H9 (cell line): ENCODE data around the gene PPP5C. TPM values are rescaled to one million over a fixed set of nuclear protein-coding genes. Genes with fewer than 3 reads are reported as not detected.
A peak's percentile ranks its signal among the peaks of the same experiment; 100 is the strongest.

Experiments used
- DNase-seq: peaks from one replicate; pipeline ENCODE4 v3.0.0-alpha.2; 2017
- H2AFZ ChIP-seq: one replicate; pipeline ENCODE4 v1.6.1; 2013; ENCODE audit warnings: mild to moderate bottlenecking, low read length, control low read depth, moderate library complexity
- H2AK5ac ChIP-seq: 2 replicates; pipeline ENCODE4 v1.6.1; 2013; ENCODE audit warnings: low read length, control low read depth, mixed read lengths; ENCODE audit not compliant: insufficient read length
- H2BK120ac ChIP-seq: one replicate; pipeline ENCODE4 v1.6.1; 2013; ENCODE audit warnings: low read depth, mild to moderate bottlenecking, low read length, control low read depth, inconsistent platforms; ENCODE audit not compliant: poor library complexity, severe bottlenecking
- H2BK12ac ChIP-seq: 2 replicates; pipeline ENCODE4 v1.6.1; 2013; ENCODE audit warnings: low read length, control low read depth, mixed read lengths, low read depth; ENCODE audit not compliant: insufficient read length
- H2BK15ac ChIP-seq: 2 replicates; pipeline ENCODE4 v1.6.1; 2013; ENCODE audit warnings: low read depth, low read length, control low read depth
- H2BK20ac ChIP-seq: one replicate; pipeline ENCODE4 v1.6.1; 2013; ENCODE audit warnings: low read depth, mild to moderate bottlenecking, low read length, control low read depth, inconsistent platforms; ENCODE audit not compliant: poor library complexity, severe bottlenecking
- H2BK5ac ChIP-seq: 2 replicates; pipeline ENCODE4 v1.6.1; 2013; ENCODE audit warnings: low read length, control low read depth, mixed read lengths; ENCODE audit not compliant: insufficient read length
- H3K14ac ChIP-seq: 2 replicates; pipeline ENCODE4 v1.6.1; 2013; ENCODE audit warnings: low read length, control low read depth; ENCODE audit not compliant: insufficient read depth
- H3K18ac ChIP-seq: 2 replicates; pipeline ENCODE4 v1.6.1; 2013; ENCODE audit warnings: low read depth, mild to moderate bottlenecking, mixed read lengths, low read length, control low read depth; ENCODE audit not compliant: insufficient read length
- H3K23ac ChIP-seq: 2 replicates; pipeline ENCODE4 v1.6.1; 2013; ENCODE audit warnings: low read length, control low read depth, mixed read lengths, low read depth; ENCODE audit not compliant: insufficient read length
- H3K23me2 ChIP-seq: 2 replicates; pipeline ENCODE4 v1.6.1; 2013; ENCODE audit warnings: low read depth, mild to moderate bottlenecking, mixed read lengths, low read length, control low read depth; ENCODE audit not compliant: insufficient read length, poor library complexity, severe bottlenecking
- H3K27ac ChIP-seq: 2 replicates; pipeline ENCODE4 v1.5.1; 2013; ENCODE audit warnings: low read length, control low read depth, mixed read lengths, low read depth; ENCODE audit not compliant: insufficient read length
- H3K27me3 ChIP-seq: 2 replicates; pipeline ENCODE4 v1.6.1; 2013; ENCODE audit warnings: low read length, control low read depth, inconsistent platforms; ENCODE audit not compliant: insufficient read depth
- H3K4ac ChIP-seq: 2 replicates; pipeline ENCODE4 v1.6.1; 2013; ENCODE audit warnings: low read depth, mild to moderate bottlenecking, control low read depth, inconsistent platforms, low read length, moderate library complexity
- H3K4me1 ChIP-seq: 2 replicates; pipeline ENCODE4 v1.6.1; 2013; ENCODE audit warnings: low read length, control low read depth, inconsistent platforms; ENCODE audit not compliant: insufficient read depth
- H3K4me2 ChIP-seq: 2 replicates; pipeline ENCODE4 v1.6.1; 2013; ENCODE audit warnings: low read length, control low read depth, mixed read lengths; ENCODE audit not compliant: insufficient read length, insufficient read depth
- H3K56ac ChIP-seq: 2 replicates; pipeline ENCODE4 v1.6.1; 2013; ENCODE audit warnings: low read depth, mild to moderate bottlenecking, mixed read lengths, low read length, control low read depth; ENCODE audit not compliant: insufficient read length
- H3K79me1 ChIP-seq: 2 replicates; pipeline ENCODE4 v1.6.1; 2013; ENCODE audit warnings: low read depth, mild to moderate bottlenecking, moderate library complexity, low read length, control low read depth, inconsistent platforms; ENCODE audit not compliant: insufficient read depth, poor library complexity, severe bottlenecking
- H3K79me2 ChIP-seq: 2 replicates; pipeline ENCODE4 v1.6.1; 2013; ENCODE audit warnings: low read length, control low read depth, inconsistent platforms; ENCODE audit not compliant: insufficient read depth
- H3K9ac ChIP-seq: 2 replicates; pipeline ENCODE4 v1.6.1; 2013; ENCODE audit warnings: low read length, control low read depth, mixed read lengths; ENCODE audit not compliant: insufficient read length; ENCODE audit errors: extremely low read depth
- H3K9me3 ChIP-seq: one replicate; pipeline ENCODE4 v1.6.1; 2013; ENCODE audit warnings: low read depth, low read length, inconsistent platforms; ENCODE audit not compliant: control insufficient read depth
- H3T11ph ChIP-seq: one replicate; pipeline ENCODE4 v1.6.1; 2013; ENCODE audit warnings: mild to moderate bottlenecking, low read length, control low read depth, inconsistent platforms
- H4K20me1 ChIP-seq: one replicate; pipeline ENCODE4 v1.6.1; 2013; ENCODE audit not compliant: control insufficient read depth, insufficient read length, insufficient read depth
- H4K5ac ChIP-seq: 2 replicates; pipeline ENCODE4 v1.6.1; 2013; ENCODE audit warnings: low read depth, mild to moderate bottlenecking, mixed read lengths, low read length, control low read depth; ENCODE audit not compliant: insufficient read length
- H4K8ac ChIP-seq: replicated peaks from 2 replicates; pipeline ENCODE4 v1.6.1; 2013; ENCODE audit warnings: low read length, control low read depth, mixed read lengths, low read depth; ENCODE audit not compliant: insufficient read length
- H4K91ac ChIP-seq: 2 replicates; pipeline ENCODE4 v1.6.1; 2013; ENCODE audit warnings: low read depth, mild to moderate bottlenecking, moderate library complexity, mixed read lengths, low read length, control low read depth; ENCODE audit not compliant: insufficient read length
- H3K27ac Mint-ChIP-seq, 3 experiments: 2 replicates in 2 of 3; 3 replicates in 1 of 3; pipeline ENCODE4 v1.8.0; 2020 to 2021; ENCODE audit warnings: mixed read lengths in 3 of 3, mild to moderate bottlenecking in 1 of 3, moderate library complexity in 1 of 3
- H3K27me3 Mint-ChIP-seq: 2 replicates; pipeline ENCODE4 v1.8.0; 2021; ENCODE audit warnings: low read depth, mild to moderate bottlenecking, moderate library complexity, mixed read lengths
- H3K36me3 Mint-ChIP-seq, 3 experiments: 2 replicates in 2 of 3; 3 replicates in 1 of 3; pipeline ENCODE4 v1.8.0; 2020 to 2021; ENCODE audit warnings: low read depth in 3 of 3, mixed read lengths in 3 of 3; ENCODE audit not compliant: insufficient read depth in 1 of 3
- H3K4me1 Mint-ChIP-seq, 2 experiments: 2 replicates each; pipeline ENCODE4 v1.8.0; 2020; ENCODE audit warnings: mixed read lengths in 2 of 2
- H3K4me3 Mint-ChIP-seq, 2 experiments: 2 replicates in 1 of 2; 3 replicates in 1 of 2; pipeline ENCODE4 v1.8.0; 2020 to 2021; ENCODE audit warnings: mild to moderate bottlenecking in 2 of 2, mixed read lengths in 2 of 2, moderate library complexity in 1 of 2
- H3K9me3 Mint-ChIP-seq, 2 experiments: 2 replicates in 1 of 2; 3 replicates in 1 of 2; pipeline ENCODE4 v1.8.0; 2020; ENCODE audit warnings: mild to moderate bottlenecking in 2 of 2, mixed read lengths in 2 of 2, moderate library complexity in 1 of 2
- WGBS: extraction: QIAGEN DNeasy Blood & Tissue Kit; methylation state at CpG from one replicate; pipeline ENCODE4 v1.1.7; 2013; ENCODE audit warnings: missing lambda C conversion rate, low lambda C conversion rate, mixed read lengths; ENCODE audit not compliant: insufficient read length; ENCODE audit errors: extremely low coverage; 5-methylcytosine and 5-hydroxymethylcytosine counted together
- total RNA-seq: library from RNA; stranded (reverse); gene quantifications from 2 replicates; pipeline ENCODE4 v1.2.1, GENCODE V29; 2021
- TF ChIP-seq, protein P1 (sequence below): fragments of 200-600 bp; sonication (generic); conservative IDR thresholded peaks from 3 replicates; pipeline ENCODE4 v1.8.0; 2021; ENCODE audit warnings: antibody characterized with exemption, mild to moderate bottlenecking

Gene PPP5C
- total RNA-seq, 1 experiment from 2014 or later = 108 TPM

GRCh38 chr19:46303322-46303690 is 43.6 kb upstream of the PPP5C start:
- H3K4ac ChIP-seq = no peak overlapping the region; the same call in 1 of the 2 replicates
- H2BK20ac ChIP-seq = no peak overlapping the region
- H3K27ac Mint-ChIP-seq = peak overlapping the region in 2 of 3 experiments; percentile 16 to 100; a peak in 1 of 7 replicates
- no peak overlapping the region for H3K9ac ChIP-seq
- H3K18ac ChIP-seq = peak overlapping the region; percentile 85
- H3K4me3 Mint-ChIP-seq = peak overlapping the region; percentile 79 to 91; a peak in 4 of 5 replicates
- no peak overlapping the region for H2AFZ ChIP-seq
- no peaks in the 10 kb centered on the region for H3K27me3 ChIP-seq
- no peak overlapping the region for H3T11ph ChIP-seq
- peak overlapping the region; percentile 90 for H3K14ac ChIP-seq
- no peaks in the 10 kb centered on the region; the same call in 1 of the 2 replicates for H3K4me1 ChIP-seq
- no peak overlapping the region for H2AK5ac ChIP-seq
- no CpG with 5 or more reads among the region's 10 CpGs for WGBS
- H2BK120ac ChIP-seq = no peak overlapping the region
- H3K23ac ChIP-seq = no peak overlapping the region
- H3K9me3 Mint-ChIP-seq = peaks cover 24 to 25% of the 10 kb centered on the region in 2 experiments
- no peak overlapping the region for H2BK12ac ChIP-seq
- DNase-seq = no peak
- no peak overlapping the region for H2BK5ac ChIP-seq
- H3K9me3 ChIP-seq = peaks cover 11% of the 10 kb centered on the region
- H3K4me1 Mint-ChIP-seq = peaks cover 34 to 43% of the 10 kb centered on the region in 2 experiments
- H3K79me2 ChIP-seq = no peaks in the 10 kb centered on the region
- H3K27me3 Mint-ChIP-seq = no peaks in the 10 kb centered on the region; the same call in 1 of the 2 replicates
- H4K5ac ChIP-seq = no peak overlapping the region
- peaks cover 37 to 45% (median 39%) of the 10 kb centered on the region in 3 experiments for H3K36me3 Mint-ChIP-seq
- no peak overlapping the region for H3K27ac ChIP-seq
- H4K8ac ChIP-seq = no peak overlapping the region
- TF ChIP-seq, protein P1, sequence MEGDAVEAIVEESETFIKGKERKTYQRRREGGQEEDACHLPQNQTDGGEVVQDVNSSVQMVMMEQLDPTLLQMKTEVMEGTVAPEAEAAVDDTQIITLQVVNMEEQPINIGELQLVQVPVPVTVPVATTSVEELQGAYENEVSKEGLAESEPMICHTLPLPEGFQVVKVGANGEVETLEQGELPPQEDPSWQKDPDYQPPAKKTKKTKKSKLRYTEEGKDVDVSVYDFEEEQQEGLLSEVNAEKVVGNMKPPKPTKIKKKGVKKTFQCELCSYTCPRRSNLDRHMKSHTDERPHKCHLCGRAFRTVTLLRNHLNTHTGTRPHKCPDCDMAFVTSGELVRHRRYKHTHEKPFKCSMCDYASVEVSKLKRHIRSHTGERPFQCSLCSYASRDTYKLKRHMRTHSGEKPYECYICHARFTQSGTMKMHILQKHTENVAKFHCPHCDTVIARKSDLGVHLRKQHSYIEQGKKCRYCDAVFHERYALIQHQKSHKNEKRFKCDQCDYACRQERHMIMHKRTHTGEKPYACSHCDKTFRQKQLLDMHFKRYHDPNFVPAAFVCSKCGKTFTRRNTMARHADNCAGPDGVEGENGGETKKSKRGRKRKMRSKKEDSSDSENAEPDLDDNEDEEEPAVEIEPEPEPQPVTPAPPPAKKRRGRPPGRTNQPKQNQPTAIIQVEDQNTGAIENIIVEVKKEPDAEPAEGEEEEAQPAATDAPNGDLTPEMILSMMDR = no peak
- peaks cover 4% of the 10 kb centered on the region for H3K23me2 ChIP-seq
- peak overlapping the region; percentile 10 for H3K4me2 ChIP-seq
- H4K91ac ChIP-seq = peak overlapping the region; percentile 56
- no peak overlapping the region for H2BK15ac ChIP-seq
- peaks cover 3% of the 10 kb centered on the region for H3K79me1 ChIP-seq
- no peak overlapping the region for H3K56ac ChIP-seq
- no peaks in the 10 kb centered on the region for H4K20me1 ChIP-seq
